GM18507 (cell line): ENCODE measurements around the gene ZNF367.
"Not testable (repeated sequence)": the region's sequence is repeated elsewhere in the genome, so short reads cannot be mapped to it uniquely, and the experiment has no call there.

ENCODE experiments used
- DNase-seq: peaks from one replicate; pipeline ENCODE4 v3.0.0; 2011; ENCODE audit warnings: low read depth; ENCODE audit not compliant: insufficient read length; ENCODE audit errors: extremely low spot score
- FAIRE-seq: peaks from 2 replicates; lab custom pipeline; 2011; peaks lifted over from hg19 to GRCh38; lab: Jason Lieb, UNC

ZNF367 gene

GRCh38 chr9:96376891-96377874, 41.0 kb downstream of the ZNF367 start:
- FAIRE-seq, result no peak

GRCh38 chr9:96375507-96375906, 42.7 kb downstream of the ZNF367 start:
- not testable (repeated sequence) for DNase-seq, FAIRE-seq

More at GRCh38 chr9:96376891-96377874, 41.0 kb downstream of the ZNF367 start:
- DNase-seq, result no peak

GRCh38 chr9:96367943-96368342, 50.2 kb downstream of the ZNF367 start:
- FAIRE-seq, result no peak
- DNase-seq, result no peak

- FAIRE-seq (no peak), DNase-seq (no peak)
Measured at GRCh38 chr9:96363175-96363967, 54.8 kb downstream of the ZNF367 start.

- DNase-seq, FAIRE-seq: not testable (repeated sequence)
Measured at GRCh38 chr9:96362119-96362518, 56.1 kb downstream of the ZNF367 start.

- no peak for DNase-seq
- FAIRE-seq, result no peak
Measured at GRCh38 chr9:96361668-96362067, 56.5 kb downstream of the ZNF367 start.

- FAIRE-seq, result no peak
- DNase-seq, result no peak
Measured at GRCh38 chr9:96360976-96361375, 57.2 kb downstream of the ZNF367 start.

- FAIRE-seq, DNase-seq: not testable (repeated sequence)
Measured at GRCh38 chr9:96360523-96360922, 57.6 kb downstream of the ZNF367 start.

- DNase-seq (no peak), FAIRE-seq (no peak)
Measured at GRCh38 chr9:96350866-96351265, 67.3 kb downstream of the ZNF367 start.

- FAIRE-seq (no peak), DNase-seq (no peak)
Measured at GRCh38 chr9:96348261-96348660, 69.9 kb downstream of the ZNF367 start.

GRCh38 chr9:96345551-96345950, 72.6 kb downstream of the ZNF367 start:
- no peak for FAIRE-seq
- no peak for DNase-seq

GRCh38 chr9:96344458-96345180, 73.6 kb downstream of the ZNF367 start:
- FAIRE-seq, result no peak

GRCh38 chr9:96343515-96344360, 74.4 kb downstream of the ZNF367 start:
- DNase-seq (no peak), FAIRE-seq (no peak)

More at GRCh38 chr9:96344458-96345180, 73.6 kb downstream of the ZNF367 start:
- no peak for DNase-seq

- FAIRE-seq (no peak), DNase-seq (no peak)
Measured at GRCh38 chr9:96342571-96343245, 75.5 kb downstream of the ZNF367 start.

- DNase-seq (no peak), FAIRE-seq (no peak)
Measured at GRCh38 chr9:96340707-96341106, 77.5 kb downstream of the ZNF367 start.

GRCh38 chr9:96338299-96338698, 79.9 kb downstream of the ZNF367 start:
- no peak for DNase-seq
- FAIRE-seq, result no peak
